Panc1 (cell line): ENCODE results near the gene SPOCK1. TPM values are rescaled to one million over a fixed set of nuclear protein-coding genes. Genes with fewer than 3 reads are reported as not detected.

Experiments used
- ATAC-seq: fragments of 200-7000 bp; cut with Tn5 transposase; 2 replicates; pipeline ENCODE4 v1.9.1; 2020; ENCODE audit warnings: mild to moderate bottlenecking, moderate library complexity
- BruUV-seq: library from RNA; stranded (reverse); fragments of 400-500 nt; replicated peaks from 2 replicates; lab custom pipeline; 2021; lab: Mats Ljungman, UMichigan
- CTCF ChIA-PET: fragments of 300-600 bp; sonication (Branson Sonifier 250); formaldehyde crosslinking; loops from one replicate; lab custom pipeline; 2022; ENCODE audit warnings: antibody characterized with exemption; lab: Charles Lee
- POLR2A ChIA-PET: fragments of 300-600 bp; sonication (Branson Sonifier 250); formaldehyde crosslinking; loops from one replicate; lab custom pipeline; 2022; ENCODE audit warnings: antibody characterized with exemption; lab: Charles Lee
- DNase-seq: peaks from one replicate; pipeline ENCODE4 v3.0.0-alpha.2; 2010; ENCODE audit warnings: low read depth, low spot score
- H3K27ac ChIP-seq: 2 replicates; pipeline ENCODE4 v1.5.1; 2011; ENCODE audit warnings: mild to moderate bottlenecking, low read length, inconsistent platforms
- H3K27me3 ChIP-seq: fragments of 200-500 bp; sonication (Bioruptor generic); 2 replicates; pipeline ENCODE4 v1.6.0; 2014; ENCODE audit warnings: low read length, inconsistent platforms; ENCODE audit not compliant: control insufficient read depth, insufficient read depth
- H3K36me3 ChIP-seq: fragments of 200-500 bp; sonication (Bioruptor generic); 2 replicates; pipeline ENCODE4 v1.5.1; 2014; ENCODE audit warnings: inconsistent platforms, mild to moderate bottlenecking, low read length, moderate library complexity; ENCODE audit not compliant: control insufficient read depth, insufficient read depth
- H3K4me1 ChIP-seq: 2 replicates; pipeline ENCODE4 v1.5.1; 2011; ENCODE audit warnings: inconsistent platforms, mild to moderate bottlenecking, low read length, moderate library complexity; ENCODE audit not compliant: control insufficient read depth, insufficient read depth
- H3K4me3 ChIP-seq, 2 experiments: 2 replicates each; pipeline ENCODE4 v1.5.1; 2011 to 2012; ENCODE audit warnings: low read depth in 2 of 2, low read length in 2 of 2, mild to moderate bottlenecking in 2 of 2, inconsistent platforms in 1 of 2, moderate library complexity in 1 of 2
- H3K9me3 ChIP-seq: fragments of 200-500 bp; sonication (Bioruptor generic); 2 replicates; pipeline ENCODE4 v1.5.1; 2014; ENCODE audit warnings: low read depth, mild to moderate bottlenecking, inconsistent platforms, low read length, moderate library complexity; ENCODE audit not compliant: control insufficient read depth, insufficient read depth
- CTCF ChIP-seq: fragments of 450-650 bp; IDR thresholded peaks from 2 replicates; pipeline ENCODE4 v1.5.1; 2017; ENCODE audit warnings: mild to moderate bottlenecking
- POLR2AphosphoS5 ChIP-seq: IDR thresholded peaks from 2 replicates; pipeline ENCODE4 v1.6.1; 2012; ENCODE audit warnings: mild to moderate bottlenecking, low read depth, low read length, moderate library complexity
- REST ChIP-seq, 2 experiments: IDR thresholded peaks; 2 replicates each; pipeline ENCODE4 v1.6.1; 2011 to 2012; ENCODE audit warnings: low read depth in 2 of 2, control low read depth in 1 of 2, low read length in 1 of 2, mild to moderate bottlenecking in 1 of 2, moderate library complexity in 1 of 2; ENCODE audit not compliant: insufficient read depth in 1 of 2
- SIN3A ChIP-seq: IDR thresholded peaks from 2 replicates; pipeline ENCODE4 v1.6.1; 2012; ENCODE audit warnings: low read depth, mild to moderate bottlenecking, low read length, moderate library complexity, borderline replicate concordance; ENCODE audit not compliant: insufficient read depth
- TCF7L2 ChIP-seq: IDR thresholded peaks from 2 replicates; pipeline ENCODE4 v1.6.1; 2011; ENCODE audit warnings: mild to moderate bottlenecking, low read depth, low read length, inconsistent platforms
- in situ Hi-C: cut with HindIII; loops from 2 replicates; pipeline ENCODE4 v1.10.0; 2016; ENCODE audit warnings: low sequenced_read_pairs, low pct_unique_long_range_greater_than_20kb
- intact Hi-C: fragments of 100-400 bp; cut with micrococcal nuclease; formaldehyde crosslinking; loops from one replicate; pipeline ENCODE4 v1.10.0; 2022; ENCODE audit not compliant: unreplicated experiment
- total RNA-seq: library from RNA; stranded (reverse); gene quantifications from one replicate; pipeline ENCODE4 v1.2.1, GENCODE V29; 2021; ENCODE audit not compliant: unreplicated experiment

Gene SPOCK1
- total RNA-seq, 1 experiment from 2014 or later = 15.6 TPM

- Histone ChIP-seq H3K27me3 (0 out of 2 replicates have a peak, but pooled peaks cover 2% of the 10 kb centered on the region), H3K4me3 (no peak overlapping the region), H3K4me1 (no peaks in the 10 kb centered on the region), H3K9me3 (no peaks in the 10 kb centered on the region), H3K36me3 (no peaks in the 10 kb centered on the region), H3K27ac (no peak overlapping the region)
- no peak for ATAC-seq
- no peak for DNase-seq
- intact Hi-C loops (no loop called here), in situ Hi-C loops (no loop called here)
- ChIA-PET POLR2A (no interaction called here), CTCF (no interaction called here)
- BruUV-seq = no TSS peak
- TF ChIP-seq SIN3A = no peak
- no peak for TF ChIP-seq REST (IDR thresholded peaks at IDR 0.05; ENCODE audit: insufficient read depth in 1 of 2, low read depth in 2 of 2, low read length in 1 of 2)
- no peak for TF ChIP-seq POLR2AphosphoS5
- TF ChIP-seq CTCF = no peak
- no peak for TF ChIP-seq TCF7L2
These were observed 408.4 kb downstream of the SPOCK1 start for GRCh38 chr5:137090721-137091120.

GRCh38 chr5:137090151-137090550, 409.0 kb downstream of the SPOCK1 start:
- intact Hi-C loops (no loop called here), in situ Hi-C loops (no loop called here)
- Histone ChIP-seq H3K27me3 (0 out of 2 replicates have a peak, but pooled peaks cover 2% of the 10 kb centered on the region), H3K36me3 (no peaks in the 10 kb centered on the region), H3K4me3 (no peak overlapping the region), H3K9me3 (no peaks in the 10 kb centered on the region), H3K4me1 (no peaks in the 10 kb centered on the region), H3K27ac (no peak overlapping the region)
- CTCF ChIA-PET = no interaction called here
- no TSS peak for BruUV-seq
- no peak for ATAC-seq
- DNase-seq = no peak
- no peak for TF ChIP-seq SIN3A
- TF ChIP-seq POLR2AphosphoS5 = no peak
- TF ChIP-seq TCF7L2 = no peak
- no peak for TF ChIP-seq CTCF
- no peak for TF ChIP-seq REST (IDR thresholded peaks at IDR 0.05; ENCODE audit: insufficient read depth in 1 of 2, low read depth in 2 of 2, low read length in 1 of 2)
- POLR2A ChIA-PET = no interaction called here
